NCI-H1694 treated with DMSO at 0.1 percent for 48 hours (cell line): ENCODE measurements around the gene FARP2.
A peak's percentile ranks its signal among the peaks of the same experiment; 100 is the strongest.
"Not testable (repeated sequence)": the region's sequence is repeated elsewhere in the genome, so short reads cannot be mapped to it uniquely, and the experiment has no call there.

Experiments used
- DNase-seq: peaks from one replicate; lab custom pipeline; 2025; lab: John Stamatoyannopoulos, UW

The FARP2 gene, protein sequence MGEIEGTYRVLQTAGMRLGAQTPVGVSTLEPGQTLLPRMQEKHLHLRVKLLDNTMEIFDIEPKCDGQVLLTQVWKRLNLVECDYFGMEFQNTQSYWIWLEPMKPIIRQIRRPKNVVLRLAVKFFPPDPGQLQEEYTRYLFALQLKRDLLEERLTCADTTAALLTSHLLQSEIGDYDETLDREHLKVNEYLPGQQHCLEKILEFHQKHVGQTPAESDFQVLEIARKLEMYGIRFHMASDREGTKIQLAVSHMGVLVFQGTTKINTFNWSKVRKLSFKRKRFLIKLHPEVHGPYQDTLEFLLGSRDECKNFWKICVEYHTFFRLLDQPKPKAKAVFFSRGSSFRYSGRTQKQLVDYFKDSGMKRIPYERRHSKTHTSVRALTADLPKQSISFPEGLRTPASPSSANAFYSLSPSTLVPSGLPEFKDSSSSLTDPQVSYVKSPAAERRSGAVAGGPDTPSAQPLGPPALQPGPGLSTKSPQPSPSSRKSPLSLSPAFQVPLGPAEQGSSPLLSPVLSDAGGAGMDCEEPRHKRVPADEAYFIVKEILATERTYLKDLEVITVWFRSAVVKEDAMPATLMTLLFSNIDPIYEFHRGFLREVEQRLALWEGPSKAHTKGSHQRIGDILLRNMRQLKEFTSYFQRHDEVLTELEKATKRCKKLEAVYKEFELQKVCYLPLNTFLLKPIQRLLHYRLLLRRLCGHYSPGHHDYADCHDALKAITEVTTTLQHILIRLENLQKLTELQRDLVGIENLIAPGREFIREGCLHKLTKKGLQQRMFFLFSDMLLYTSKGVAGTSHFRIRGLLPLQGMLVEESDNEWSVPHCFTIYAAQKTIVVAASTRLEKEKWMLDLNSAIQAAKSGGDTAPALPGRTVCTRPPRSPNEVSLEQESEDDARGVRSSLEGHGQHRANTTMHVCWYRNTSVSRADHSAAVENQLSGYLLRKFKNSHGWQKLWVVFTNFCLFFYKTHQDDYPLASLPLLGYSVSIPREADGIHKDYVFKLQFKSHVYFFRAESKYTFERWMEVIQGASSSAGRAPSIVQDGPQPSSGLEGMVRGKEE

DNA sequence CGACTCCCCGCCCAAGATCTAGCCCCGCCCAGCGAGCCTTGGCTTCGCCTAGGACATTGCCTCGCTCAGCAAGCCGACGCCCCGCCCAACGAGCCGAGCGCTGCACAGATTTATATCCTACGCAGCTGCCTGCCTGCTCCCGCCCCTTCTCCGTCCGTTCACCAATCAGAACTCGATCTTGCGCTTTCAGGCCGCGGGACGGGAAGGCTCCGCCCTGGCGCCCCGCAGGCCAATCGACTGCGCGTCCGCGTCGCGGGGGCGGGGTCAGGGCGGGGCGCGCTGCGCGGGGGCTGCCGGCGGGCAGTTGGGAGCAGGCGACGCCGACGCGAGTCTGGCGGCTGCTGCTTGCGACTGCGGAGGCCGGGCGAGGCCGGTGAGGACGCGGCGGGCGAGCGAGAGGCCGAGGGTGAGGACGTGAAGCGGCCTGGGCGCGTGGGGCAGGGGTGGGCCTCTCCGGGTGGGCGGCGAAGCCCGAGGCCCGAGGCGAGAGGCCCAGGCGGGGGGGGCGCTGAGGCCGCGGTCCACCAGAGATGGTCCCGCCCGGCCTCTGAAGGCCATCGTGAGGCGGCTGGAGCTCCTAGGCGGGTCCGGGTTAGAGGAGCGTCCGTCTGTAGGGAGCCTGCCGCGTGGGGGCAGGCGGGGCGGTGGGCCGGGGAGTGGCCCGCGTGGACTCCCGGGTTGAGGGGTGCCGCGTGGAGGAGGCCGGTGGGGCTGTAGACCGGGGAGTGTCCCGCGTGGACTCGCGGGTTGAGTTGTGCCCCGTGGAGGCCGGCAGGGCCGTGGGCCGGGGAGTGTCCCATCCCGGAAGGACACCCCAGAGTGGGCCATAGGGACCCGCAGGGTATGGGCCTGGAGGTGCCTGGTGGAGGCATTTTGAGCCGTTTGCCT lies at the start of gene FARP2:
FARP2 (plus strand) TSS at position 303 of the 888 bp plus-strand sequence. CDS start 16,823 bp downstream, outside the sequence.
- DNase-seq, result peak; percentile 97

DNA sequence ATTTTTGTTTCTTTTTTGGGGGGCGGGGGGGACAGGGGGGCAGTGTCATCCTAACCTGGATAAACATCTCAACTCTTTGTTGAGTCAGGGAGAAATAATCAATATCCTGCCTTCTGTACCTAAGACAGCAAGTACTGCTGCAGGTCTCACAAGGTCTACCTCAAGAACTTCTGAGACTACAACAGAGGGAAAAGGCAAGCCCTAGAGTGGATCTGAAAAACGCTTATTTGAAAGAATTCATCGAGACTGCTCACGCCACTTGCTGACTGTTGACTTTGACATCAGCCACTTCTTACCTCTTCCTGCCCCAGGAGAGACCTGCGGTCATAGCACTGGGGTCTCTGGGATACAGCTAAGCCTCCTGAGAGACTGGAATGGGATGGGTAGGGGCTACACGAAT lies 49.0 kb upstream of the FARP2 start:
- DNase-seq, result no peak

DNA sequence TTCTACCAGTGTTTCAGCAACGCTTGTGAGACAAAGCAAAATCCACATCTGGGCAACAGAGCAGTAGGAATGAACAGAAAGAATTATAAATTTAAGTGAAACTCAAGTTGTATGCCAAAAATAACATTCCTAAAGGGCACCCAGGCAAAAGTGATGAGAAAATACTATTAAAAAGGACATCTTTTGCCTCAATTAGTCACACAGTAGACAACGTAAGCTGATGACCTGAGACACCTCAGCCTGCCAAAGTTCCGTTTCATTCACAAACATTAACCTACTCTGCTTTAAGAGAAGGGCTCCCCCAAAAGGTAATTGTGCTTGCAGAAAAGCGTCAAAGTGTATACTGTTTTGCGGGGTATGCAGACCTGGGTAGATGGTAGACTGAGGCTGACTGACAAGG lies 47.8 kb upstream of the FARP2 start:
- DNase-seq, result no peak

DNA sequence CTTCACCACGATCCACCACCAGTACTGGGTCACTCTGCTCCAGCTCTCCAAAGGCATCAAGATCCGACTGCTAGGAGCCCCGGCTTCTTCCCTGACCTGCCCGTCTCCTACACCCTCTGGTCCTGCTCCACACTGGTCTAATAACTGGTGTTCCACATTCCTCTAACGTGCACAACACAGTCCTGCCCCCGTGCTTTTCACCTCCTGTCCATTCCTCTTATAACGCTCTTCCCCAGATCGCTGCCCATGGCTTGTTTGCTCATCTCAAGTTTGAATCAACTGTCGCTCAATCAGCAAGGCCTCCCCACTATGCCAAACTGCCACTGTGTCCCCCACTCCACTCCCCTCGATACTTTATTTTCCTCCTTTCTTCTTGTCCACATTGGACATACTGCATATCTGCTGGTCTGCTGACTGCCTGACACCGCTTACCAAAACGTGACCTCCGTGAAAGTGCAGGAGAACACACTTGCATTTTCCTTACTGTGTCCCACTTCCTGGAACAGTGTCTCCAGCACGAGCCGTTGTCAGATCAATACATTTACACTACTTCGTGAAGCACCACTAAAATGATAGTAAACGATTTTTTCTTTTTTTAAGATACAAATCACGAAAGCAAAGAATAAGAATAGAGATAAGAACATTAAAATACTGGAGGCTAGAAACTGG lies 47.1 kb upstream of the FARP2 start:
- DNase-seq, result no peak

DNA sequence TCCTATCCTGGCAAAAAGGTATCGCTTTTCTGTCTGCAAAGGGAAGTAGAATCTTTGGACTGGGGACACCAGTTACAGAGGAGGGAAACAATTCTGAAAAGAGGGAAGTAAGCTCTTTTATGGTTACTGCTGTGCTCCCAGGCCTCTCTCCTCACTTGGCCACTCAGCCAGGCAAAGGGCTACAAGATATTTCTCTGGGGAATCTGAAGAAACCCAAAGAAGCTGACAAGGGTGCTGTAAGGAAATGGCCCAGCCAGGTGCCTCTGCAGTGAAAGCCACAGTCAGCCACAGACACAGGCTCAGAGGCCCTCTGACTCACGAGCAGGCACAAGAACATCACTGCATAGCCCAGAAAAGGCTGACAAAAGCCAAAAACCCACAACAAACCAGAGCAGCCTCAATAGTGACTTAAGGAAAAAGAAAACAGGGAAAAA lies 46.4 kb upstream of the FARP2 start:
- no peak for DNase-seq

DNA sequence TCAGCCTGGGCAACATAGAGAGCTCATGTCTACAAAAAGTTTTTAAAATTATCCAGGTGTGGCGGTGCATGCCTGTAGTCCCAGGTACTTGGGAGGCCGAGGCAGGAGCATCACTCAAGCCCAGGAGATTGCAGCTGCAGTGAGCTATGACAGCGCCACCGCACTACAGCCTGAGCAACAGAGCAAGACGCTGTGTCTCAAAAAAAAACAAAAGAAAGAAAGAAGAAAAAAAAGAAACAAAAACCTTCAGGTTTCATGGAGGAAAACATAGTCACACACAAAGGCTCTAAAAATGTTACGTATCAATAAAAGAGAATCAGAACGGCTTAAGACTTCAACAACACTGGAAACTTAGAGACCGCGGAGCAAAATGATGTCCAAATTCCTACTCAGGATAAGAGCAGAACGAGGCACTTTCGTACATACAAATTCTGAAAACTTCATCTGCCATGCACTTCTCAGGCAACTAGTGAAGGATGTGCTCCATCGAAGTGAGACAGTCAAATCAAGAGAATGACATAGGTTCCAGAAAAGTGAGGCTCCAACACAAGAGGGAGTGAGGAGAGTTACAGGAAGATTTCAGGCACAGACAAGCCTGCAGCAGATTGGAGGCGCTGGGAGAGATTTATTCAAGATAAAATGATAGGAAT lies 45.0 kb upstream of the FARP2 start:
- no peak for DNase-seq

DNA sequence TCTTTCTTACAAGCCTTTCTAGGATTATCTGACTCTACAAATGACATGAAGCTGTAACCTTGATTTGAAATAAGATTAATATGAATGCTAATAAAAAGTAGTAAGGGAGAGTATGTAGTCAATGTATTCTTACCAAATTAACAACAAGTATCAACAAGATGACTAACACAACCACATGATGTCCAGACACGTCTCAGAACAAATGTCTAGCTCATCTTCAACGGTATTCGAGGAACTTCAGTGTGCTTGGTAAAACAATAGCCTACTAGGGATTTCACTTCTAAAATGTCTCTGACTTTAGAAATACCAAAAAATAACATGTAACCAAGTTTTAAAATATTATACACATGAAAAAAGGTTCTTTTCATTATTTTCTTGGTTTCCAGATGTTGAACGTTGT lies 44.0 kb upstream of the FARP2 start:
- no peak for DNase-seq

DNA sequence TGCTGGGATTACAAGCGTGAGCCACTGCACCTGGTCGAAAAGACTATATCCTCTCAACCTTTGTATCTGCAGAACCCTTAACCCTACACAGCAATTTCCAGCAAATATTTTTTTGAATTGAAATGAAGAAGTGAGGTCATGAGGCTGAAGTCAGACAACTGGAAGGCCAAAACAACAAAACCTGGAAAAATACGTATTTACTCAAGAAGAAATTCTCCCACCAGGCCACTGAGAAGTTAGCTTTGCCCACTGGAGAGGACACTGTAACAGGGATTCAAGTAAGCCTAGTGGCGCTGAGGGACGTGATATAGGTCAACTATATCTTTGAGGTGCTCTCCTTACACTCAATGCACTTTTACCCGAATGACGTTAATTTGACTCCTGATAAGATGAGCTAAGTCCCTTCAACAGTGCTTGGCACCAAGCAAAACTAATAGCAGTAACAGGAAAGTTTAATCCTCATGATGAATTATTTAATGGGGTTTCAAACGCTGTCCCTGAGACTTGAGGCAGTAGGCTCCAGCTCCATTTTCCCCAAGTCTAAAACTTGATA lies 42.5 kb upstream of the FARP2 start:
- no peak for DNase-seq

DNA sequence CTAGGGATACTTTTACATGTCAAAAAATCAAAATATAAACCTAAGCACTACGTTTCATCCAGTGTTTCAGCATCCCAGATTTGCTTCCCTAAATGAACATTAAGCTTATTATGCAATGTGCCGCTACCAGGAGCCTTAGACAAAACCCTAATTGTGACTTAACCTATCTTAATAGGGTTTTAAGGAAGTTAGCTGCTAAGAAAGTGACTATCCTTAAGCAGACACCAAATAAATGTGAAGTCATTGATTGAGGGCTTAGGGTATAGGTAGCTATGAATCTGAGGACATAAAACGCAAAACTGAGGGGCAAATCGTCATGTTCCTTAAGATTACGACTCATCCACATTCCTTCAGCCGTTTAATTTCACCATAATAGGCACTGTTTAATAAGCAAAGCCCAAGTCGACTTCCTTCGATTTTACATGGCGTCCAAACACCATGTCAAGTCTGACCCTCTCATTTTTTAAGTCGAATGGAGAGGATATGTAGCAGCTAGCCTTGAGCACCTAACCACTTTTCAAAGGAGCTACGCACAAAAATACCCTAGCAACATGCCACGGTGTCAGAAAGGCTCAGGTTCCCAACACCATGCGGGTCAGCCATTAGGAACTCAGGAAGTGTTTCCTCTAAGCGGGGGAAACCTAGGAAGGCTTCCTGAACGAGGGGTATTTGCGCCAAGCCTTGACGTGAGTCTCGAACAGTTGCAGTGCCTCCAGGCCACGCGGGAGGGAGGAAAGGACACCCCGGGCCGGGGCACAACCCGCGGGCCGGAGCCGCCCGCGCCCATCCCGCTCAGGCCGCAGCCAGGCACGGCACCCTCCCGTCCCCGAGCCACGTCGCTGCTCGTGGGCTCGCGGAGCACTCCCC lies 41.6 kb upstream of the FARP2 start:
- peak; percentile 25 for DNase-seq

DNA sequence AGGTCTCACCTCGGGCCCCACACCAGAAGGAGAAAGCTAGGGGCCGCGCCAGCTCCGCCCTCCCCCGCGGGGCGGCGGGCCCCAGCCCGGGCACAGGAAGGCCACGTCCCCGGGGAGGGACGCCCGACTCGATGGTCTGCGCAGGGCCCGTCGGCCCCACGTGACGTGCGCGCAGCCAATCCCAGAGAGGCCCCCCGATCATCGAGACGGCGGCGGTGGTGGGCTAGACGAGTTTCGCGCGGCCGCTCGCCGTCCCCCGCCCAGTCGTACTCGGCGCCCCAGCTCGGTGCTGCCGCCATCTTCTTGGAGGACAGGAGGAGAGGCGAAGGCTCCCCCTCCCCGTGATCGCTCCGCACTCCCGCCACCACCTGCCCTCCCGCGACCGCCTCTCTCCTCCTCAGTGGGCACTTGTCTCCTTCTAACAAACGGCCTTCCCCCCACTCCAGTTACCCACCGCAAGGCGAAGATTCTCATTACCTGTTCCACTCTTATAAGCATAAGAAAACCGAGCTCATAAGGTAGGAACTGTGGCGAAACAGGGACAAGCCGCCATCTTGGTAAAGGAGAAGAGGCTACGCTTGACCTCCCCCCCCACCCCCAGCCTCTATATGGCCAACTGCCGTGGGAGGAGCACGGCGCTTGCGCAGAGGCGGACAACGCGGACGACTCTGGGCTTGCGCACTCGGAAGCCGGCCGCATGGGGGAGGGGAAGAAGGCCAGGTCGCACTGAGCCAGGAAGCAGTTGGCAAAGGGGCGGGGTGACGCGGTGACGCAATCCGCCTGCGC lies 40.8 kb upstream of the FARP2 start, which contains the start of gene HDLBP:
HDLBP (minus strand) TSS at position 580 of the 786 bp plus-strand sequence. CDS start 48,803 bp downstream, outside the sequence.
- DNase-seq, result peak; percentile 94

DNA sequence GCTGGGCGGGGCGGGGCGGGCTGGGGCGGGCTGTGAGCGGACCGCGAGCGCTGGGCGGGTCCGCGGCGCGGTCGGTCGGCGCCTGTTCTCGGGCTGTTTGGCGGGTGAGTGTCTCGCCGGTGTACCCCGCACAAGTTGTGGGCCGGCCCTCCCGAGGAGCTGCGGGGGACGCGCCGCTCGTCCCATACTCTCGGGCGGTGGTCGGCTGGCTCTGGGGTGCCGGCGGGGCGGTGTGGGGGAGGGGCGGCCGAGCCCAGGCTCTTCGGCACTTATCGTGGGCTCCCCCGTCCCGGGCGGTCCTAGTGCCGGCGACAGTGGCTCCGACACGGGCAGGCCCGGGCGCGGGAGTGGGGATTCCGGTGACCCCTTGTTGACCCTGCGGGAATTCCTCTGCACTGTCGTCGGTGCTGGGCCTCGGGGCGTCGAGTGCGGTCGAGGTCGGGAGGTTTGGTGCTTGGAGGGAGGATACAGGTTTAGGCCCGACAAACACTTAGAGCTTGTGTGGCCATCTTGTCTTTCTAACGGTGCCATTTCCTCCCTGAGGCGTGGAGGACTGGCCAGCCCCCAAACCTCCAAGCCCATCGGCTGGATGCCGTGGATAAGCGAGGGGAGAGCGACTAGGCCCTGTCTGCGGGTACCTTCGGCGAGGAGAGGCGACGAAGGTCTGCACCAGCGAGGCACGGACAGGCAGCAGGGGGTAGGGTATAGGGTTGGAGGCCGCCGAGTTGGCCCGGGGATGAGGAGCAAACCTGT lies 40.0 kb upstream of the FARP2 start, which contains the start of gene SEPTIN2:
SEPTIN2 (plus strand) TSS at position 47 of the 753 bp plus-strand sequence. CDS start 8,308 bp downstream, outside the sequence.
- DNase-seq, result peak; percentile 30

DNA sequence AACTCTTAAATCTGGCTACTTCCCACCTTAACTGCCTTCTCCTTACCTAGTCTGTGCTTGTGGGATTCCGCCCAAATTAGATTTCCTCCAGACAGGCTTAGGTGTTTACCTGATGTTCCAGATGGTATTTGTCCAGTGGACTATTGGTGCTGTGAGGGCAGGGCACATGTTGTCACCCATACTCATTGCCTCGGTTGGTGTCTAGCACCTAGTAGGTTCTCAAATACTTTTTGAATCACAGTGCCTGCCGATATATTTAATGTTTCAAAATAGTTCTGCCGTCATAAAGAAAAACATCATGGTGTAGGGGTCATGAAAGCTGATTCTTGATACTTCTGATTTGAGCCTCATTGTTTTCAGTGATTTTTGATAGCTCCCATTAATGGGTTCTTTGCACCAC lies 39.3 kb upstream of the FARP2 start:
- DNase-seq, result no peak

DNA sequence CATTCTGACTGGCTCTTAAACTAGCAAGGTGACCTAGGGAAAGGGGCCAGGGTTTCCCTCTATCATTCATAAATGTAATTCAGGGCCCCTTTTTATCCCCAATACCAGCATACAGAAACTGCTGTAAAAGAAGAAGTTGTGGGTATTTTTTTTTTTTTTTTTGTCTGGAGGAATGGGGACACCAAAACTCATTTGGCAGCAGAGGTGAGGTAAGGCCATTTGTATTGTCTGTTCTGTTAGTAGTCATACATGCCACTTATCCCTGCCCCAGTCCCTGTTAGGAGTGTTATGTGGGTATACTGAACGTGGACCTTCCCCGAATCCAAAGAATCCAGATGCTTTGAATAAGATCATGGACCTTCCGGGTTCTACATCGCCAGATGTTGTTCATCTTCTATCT lies 38.7 kb upstream of the FARP2 start:
- DNase-seq, result no peak

DNA sequence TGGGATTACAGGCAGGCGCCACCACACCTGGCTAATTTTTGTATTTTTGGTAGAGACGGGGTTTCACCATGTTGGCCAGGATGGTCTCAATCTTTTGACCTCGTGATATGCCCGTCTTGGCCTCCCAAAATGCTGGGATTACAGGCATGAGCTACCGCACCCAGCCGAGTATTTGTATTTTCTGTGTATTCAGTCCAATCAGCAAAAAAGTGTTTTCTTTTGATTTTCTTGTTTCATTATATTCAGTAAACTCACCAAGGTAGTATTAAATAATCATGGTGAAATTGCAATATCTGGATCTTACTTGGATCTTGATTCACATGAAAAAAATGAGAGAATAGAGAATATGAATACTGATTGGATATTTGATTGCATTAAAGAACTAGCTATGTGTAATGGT lies 37.3 kb upstream of the FARP2 start:
- not testable (repeated sequence) for DNase-seq

DNA sequence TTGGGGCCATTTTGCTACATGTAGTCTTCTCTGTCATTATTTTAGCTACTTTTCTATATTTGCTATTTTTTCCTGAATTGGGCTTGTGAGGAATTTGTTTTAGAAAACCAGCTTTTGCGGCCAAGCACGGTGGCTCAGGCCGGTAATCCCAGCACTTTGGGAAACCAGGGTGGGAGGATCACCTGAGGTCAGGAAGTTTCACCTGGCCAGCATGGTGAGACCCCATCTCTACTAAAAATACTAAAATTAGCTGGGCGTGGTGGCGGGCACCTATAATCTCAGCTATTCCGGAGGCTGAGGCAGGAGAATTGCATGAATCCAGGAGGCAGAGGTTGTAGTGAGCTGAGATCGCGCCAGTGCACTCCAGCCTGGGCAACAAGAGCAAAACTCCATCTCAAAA lies 35.7 kb upstream of the FARP2 start:
- no peak for DNase-seq

DNA sequence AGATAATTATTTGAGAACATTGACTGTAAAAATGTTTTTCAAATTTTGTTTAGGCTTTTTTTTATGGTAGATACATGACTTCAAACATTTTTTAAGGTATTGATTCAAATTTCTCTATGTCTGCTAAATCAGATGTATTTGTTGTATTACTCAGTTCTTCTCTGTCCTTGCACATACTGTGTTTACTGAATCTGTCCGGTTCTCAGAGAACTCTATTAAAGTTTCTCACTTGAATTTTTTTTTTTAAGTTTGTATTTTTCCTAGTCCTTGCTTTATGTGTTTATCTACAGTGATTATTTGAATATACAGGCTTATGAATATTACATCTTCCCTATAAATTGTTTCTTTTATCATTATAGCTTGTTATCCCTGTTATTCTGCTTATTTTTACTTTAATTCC lies 35.1 kb upstream of the FARP2 start:
- no peak for DNase-seq

DNA sequence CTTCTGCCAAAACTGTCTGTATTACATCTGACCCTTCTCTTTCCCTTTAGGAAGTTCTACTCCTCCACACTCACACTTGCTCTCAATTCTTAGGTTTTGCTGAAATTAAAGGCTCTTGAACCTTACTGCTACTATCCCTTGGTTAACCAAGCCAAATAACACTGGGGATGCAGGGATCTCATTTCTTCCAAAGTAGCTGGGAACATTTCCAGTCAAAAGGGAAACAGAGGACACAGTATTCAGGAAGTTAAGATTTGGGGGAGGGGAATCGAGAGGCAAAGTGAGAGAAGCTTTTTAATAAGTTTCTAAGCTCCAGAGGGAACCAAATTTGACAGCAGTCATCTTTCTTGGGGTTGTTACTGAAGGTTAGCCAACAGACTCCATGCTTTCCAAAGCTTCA lies 34.2 kb upstream of the FARP2 start:
- DNase-seq, result no peak
